Measurements from ENCODE around the gene CSNK1G2. TPM values are rescaled to one million over a fixed set of nuclear protein-coding genes. Genes with fewer than 3 reads are reported as not detected.

The CSNK1G2 gene
- total and polyA plus RNA-seq, 2 of the 13 experiments (the other 11 are each of a cell fraction or from before 2014, with no cell fraction given), result 53.8 to 72.5 TPM

DNA sequence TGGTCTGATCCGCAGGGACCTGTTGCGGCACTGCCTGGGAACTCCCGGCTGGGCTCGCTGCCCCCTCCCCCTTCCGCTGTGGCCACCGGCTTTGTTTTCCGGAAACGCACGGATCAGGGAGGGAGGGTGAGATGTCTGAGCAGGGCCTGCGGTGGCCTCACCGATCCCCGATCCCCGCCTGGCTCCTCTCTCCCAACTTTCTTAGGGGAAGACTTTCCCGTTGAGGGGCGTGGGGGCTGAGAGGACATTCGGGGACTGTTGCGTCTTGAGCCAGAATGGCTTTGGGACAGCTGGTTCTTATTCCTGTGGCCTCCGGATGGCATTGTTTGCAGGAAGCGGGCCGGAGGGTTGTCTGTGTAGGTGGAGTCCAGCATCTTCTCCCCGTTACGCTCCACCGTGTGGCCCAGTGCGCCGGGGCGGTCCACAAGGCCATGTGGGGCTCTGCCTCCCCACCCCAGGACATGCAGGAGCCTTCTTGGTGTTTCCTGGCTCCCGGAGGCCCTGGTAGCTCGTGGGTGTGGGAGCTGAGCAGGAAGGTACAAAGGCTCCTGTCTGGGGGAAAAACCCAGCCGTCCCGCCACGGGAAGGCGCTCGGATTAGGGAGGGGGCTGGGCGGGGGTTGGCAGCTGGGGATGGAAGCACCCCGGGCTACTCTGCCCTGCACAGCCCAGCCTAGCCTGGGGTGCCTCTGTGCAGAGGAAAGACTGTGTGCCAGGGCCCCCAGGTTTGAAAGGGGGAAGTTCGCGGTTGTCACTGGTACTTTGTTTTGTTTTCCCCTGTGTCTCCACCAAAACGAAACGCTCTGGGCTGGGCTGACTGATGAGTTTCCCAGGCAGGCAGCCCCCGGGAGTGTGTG lies 1.3 kb downstream of the CSNK1G2 start (continued):
- no peak for TF ChIP-seq ZNF75D (CRISPR knock-in tag; IDR thresholded peaks at IDR 0.05; ENCODE audit: borderline replicate concordance)
- TF ChIP-seq, protein P1, sequence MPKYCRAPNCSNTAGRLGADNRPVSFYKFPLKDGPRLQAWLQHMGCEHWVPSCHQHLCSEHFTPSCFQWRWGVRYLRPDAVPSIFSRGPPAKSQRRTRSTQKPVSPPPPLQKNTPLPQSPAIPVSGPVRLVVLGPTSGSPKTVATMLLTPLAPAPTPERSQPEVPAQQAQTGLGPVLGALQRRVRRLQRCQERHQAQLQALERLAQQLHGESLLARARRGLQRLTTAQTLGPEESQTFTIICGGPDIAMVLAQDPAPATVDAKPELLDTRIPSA (CRISPR knock-in tag; IDR thresholded peaks at IDR 0.05; ENCODE audit: borderline replicate concordance), result no peak
- no peak for TF ChIP-seq SETDB1 (CRISPR knock-in tag; IDR thresholded peaks at IDR 0.05; ENCODE audit: borderline replicate concordance)
- TF ChIP-seq ZNF274 (CRISPR knock-in tag; IDR thresholded peaks at IDR 0.05), result no peak
- TF ChIP-seq ZNF562 (CRISPR knock-in tag; IDR thresholded peaks at IDR 0.05; ENCODE audit: borderline replicate concordance), result no peak
- TF ChIP-seq ZNF7 (CRISPR knock-in tag; IDR thresholded peaks at IDR 0.05), result no peak
- TF ChIP-seq, protein P2, sequence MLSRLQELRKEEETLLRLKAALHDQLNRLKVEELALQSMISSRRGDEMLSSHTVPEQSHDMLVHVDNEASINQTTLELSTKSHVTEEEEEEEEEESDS (CRISPR knock-in tag; IDR thresholded peaks at IDR 0.05; ENCODE audit: borderline replicate concordance), result no peak
- TF ChIP-seq ZBTB8A (CRISPR knock-in tag; IDR thresholded peaks at IDR 0.05; ENCODE audit: borderline replicate concordance, low read depth), result no peak
- TF ChIP-seq, protein P3, sequence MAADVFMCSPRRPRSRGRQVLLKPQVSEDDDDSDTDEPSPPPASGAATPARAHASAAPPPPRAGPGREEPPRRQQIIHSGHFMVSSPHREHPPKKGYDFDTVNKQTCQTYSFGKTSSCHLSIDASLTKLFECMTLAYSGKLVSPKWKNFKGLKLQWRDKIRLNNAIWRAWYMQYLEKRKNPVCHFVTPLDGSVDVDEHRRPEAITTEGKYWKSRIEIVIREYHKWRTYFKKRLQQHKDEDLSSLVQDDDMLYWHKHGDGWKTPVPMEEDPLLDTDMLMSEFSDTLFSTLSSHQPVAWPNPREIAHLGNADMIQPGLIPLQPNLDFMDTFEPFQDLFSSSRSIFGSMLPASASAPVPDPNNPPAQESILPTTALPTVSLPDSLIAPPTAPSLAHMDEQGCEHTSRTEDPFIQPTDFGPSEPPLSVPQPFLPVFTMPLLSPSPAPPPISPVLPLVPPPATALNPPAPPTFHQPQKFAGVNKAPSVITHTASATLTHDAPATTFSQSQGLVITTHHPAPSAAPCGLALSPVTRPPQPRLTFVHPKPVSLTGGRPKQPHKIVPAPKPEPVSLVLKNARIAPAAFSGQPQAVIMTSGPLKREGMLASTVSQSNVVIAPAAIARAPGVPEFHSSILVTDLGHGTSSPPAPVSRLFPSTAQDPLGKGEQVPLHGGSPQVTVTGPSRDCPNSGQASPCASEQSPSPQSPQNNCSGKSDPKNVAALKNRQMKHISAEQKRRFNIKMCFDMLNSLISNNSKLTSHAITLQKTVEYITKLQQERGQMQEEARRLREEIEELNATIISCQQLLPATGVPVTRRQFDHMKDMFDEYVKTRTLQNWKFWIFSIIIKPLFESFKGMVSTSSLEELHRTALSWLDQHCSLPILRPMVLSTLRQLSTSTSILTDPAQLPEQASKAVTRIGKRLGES (CRISPR knock-in tag; IDR thresholded peaks at IDR 0.05; ENCODE audit: borderline replicate concordance), result no peak
- peak; percentile 68; the same call in 1 of the 2 replicates for TF ChIP-seq TGIF2 (CRISPR knock-in tag; IDR thresholded peaks at IDR 0.05)
- TF ChIP-seq IRX3 (CRISPR knock-in tag; IDR thresholded peaks at IDR 0.05; ENCODE audit: borderline replicate concordance, low read depth), result no peak
- TF ChIP-seq ZNF317 (CRISPR knock-in tag; IDR thresholded peaks at IDR 0.05), result no peak
- peak; percentile 86 for TF ChIP-seq ELF3 (CRISPR knock-in tag; IDR thresholded peaks at IDR 0.05)
- no peak for TF ChIP-seq ARHGAP35 (CRISPR knock-in tag; IDR thresholded peaks at IDR 0.05; ENCODE audit: borderline replicate concordance)
- TF ChIP-seq, protein P4, sequence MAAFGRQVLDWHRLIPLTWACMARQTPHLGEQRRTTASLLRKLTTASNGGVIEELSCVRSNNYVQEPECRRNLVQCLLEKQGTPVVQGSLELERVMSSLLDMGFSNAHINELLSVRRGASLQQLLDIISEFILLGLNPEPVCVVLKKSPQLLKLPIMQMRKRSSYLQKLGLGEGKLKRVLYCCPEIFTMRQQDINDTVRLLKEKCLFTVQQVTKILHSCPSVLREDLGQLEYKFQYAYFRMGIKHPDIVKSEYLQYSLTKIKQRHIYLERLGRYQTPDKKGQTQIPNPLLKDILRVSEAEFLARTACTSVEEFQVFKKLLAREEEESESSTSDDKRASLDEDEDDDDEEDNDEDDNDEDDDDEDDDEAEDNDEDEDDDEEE (CRISPR knock-in tag; IDR thresholded peaks at IDR 0.05), result no peak
- TF ChIP-seq HDAC1 (CRISPR knock-in tag; IDR thresholded peaks at IDR 0.05), result peak; percentile 70; the same call in 1 of the 2 replicates
- TF ChIP-seq REL (CRISPR knock-in tag; conservative IDR thresholded peaks at IDR 0.05), result 0 out of 2 replicates have a peak, but pooled peaks have one; percentile 51
- no peak for TF ChIP-seq TEAD3 (CRISPR knock-in tag; optimal IDR thresholded peaks at IDR 0.05; ENCODE audit: borderline replicate concordance)
- peak; percentile 88; the same call in 1 of the 2 replicates for TF ChIP-seq ZNF251 (CRISPR knock-in tag; IDR thresholded peaks at IDR 0.05)
- 0 out of 2 replicates have a peak, but pooled peaks have one; percentile 49 for TF ChIP-seq NFKB2 (CRISPR knock-in tag; IDR thresholded peaks at IDR 0.05; ENCODE audit: borderline replicate concordance)
- TF ChIP-seq MATR3 (CRISPR knock-in tag; IDR thresholded peaks at IDR 0.05), result no peak
- no peak for TF ChIP-seq NFYC (CRISPR knock-in tag; IDR thresholded peaks at IDR 0.05)
- no peak for TF ChIP-seq FOXC1 (CRISPR knock-in tag; IDR thresholded peaks at IDR 0.05; ENCODE audit: borderline replicate concordance)
- TF ChIP-seq ZNF335 (CRISPR knock-in tag; IDR thresholded peaks at IDR 0.05), result no peak
- no peak for TF ChIP-seq ZNF776 (CRISPR knock-in tag; IDR thresholded peaks at IDR 0.05)
